Measurements from ENCODE around the gene LDLRAD4.

LDLRAD4 gene

GRCh38 chr18:13366962-13367892, 148.7 kb downstream of the LDLRAD4 start:
- H3K79me2 ChIP-seq (ENCODE audit: insufficient read depth, low read depth), result no peaks in the 10 kb centered on the region
- no peaks in the 10 kb centered on the region for H3K27me3 ChIP-seq (ENCODE audit: insufficient read depth, low read depth)
- no peak overlapping the region for H2AFZ ChIP-seq (ENCODE audit: low read depth)
- no peaks in the 10 kb centered on the region for H3K36me3 ChIP-seq (ENCODE audit: insufficient read depth)
- TF ChIP-seq CTCF (conservative IDR thresholded peaks at IDR 0.05; ENCODE audit: low read depth, low read length), result no peak
- no peak overlapping the region for H3K9ac ChIP-seq
- no peaks in the 10 kb centered on the region for H4K20me1 ChIP-seq (ENCODE audit: insufficient read depth)
- H3K4me3 ChIP-seq (IDR thresholded peaks at IDR 0.05; ENCODE audit: insufficient read depth, low read depth, low read length), result no peak overlapping the region
- H3K4me2 ChIP-seq, result no peak overlapping the region
- H3K4me1 ChIP-seq (ENCODE audit: low read depth, poor library complexity, severe bottlenecking), result no peaks in the 10 kb centered on the region
- no peak overlapping the region for H3K27ac ChIP-seq

- H3K4me3 ChIP-seq (IDR thresholded peaks at IDR 0.05; ENCODE audit: insufficient read depth, low read depth, low read length), result no peak overlapping the region
- no peaks in the 10 kb centered on the region for H4K20me1 ChIP-seq (ENCODE audit: insufficient read depth)
- H3K79me2 ChIP-seq (ENCODE audit: insufficient read depth, low read depth), result no peaks in the 10 kb centered on the region
- H3K4me2 ChIP-seq, result no peak overlapping the region
- H3K27me3 ChIP-seq (ENCODE audit: insufficient read depth, low read depth), result no peaks in the 10 kb centered on the region
- no peak for TF ChIP-seq CTCF (conservative IDR thresholded peaks at IDR 0.05; ENCODE audit: low read depth, low read length)
- H3K36me3 ChIP-seq (ENCODE audit: insufficient read depth), result no peaks in the 10 kb centered on the region
- no peak overlapping the region for H2AFZ ChIP-seq (ENCODE audit: low read depth)
- no peak overlapping the region for H3K27ac ChIP-seq
- no peak overlapping the region for H3K9ac ChIP-seq
- H3K4me1 ChIP-seq (ENCODE audit: low read depth, poor library complexity, severe bottlenecking), result no peaks in the 10 kb centered on the region
These were observed 149.7 kb downstream of the LDLRAD4 start for GRCh38 chr18:13368080-13368813.

- H3K27me3 ChIP-seq (ENCODE audit: insufficient read depth, low read depth), result no peaks in the 10 kb centered on the region
- H4K20me1 ChIP-seq (ENCODE audit: insufficient read depth), result no peaks in the 10 kb centered on the region
- no peak overlapping the region for H3K27ac ChIP-seq
- H3K4me3 ChIP-seq (IDR thresholded peaks at IDR 0.05; ENCODE audit: insufficient read depth, low read depth, low read length), result no peak overlapping the region
- no peak for TF ChIP-seq CTCF (conservative IDR thresholded peaks at IDR 0.05; ENCODE audit: low read depth, low read length)
- no peak overlapping the region for H3K9ac ChIP-seq
- H2AFZ ChIP-seq (ENCODE audit: low read depth), result no peak overlapping the region
- H3K36me3 ChIP-seq (ENCODE audit: insufficient read depth), result no peaks in the 10 kb centered on the region
- no peaks in the 10 kb centered on the region for H3K79me2 ChIP-seq (ENCODE audit: insufficient read depth, low read depth)
- no peaks in the 10 kb centered on the region for H3K4me1 ChIP-seq (ENCODE audit: low read depth, poor library complexity, severe bottlenecking)
- no peak overlapping the region for H3K4me2 ChIP-seq
These were observed 150.8 kb downstream of the LDLRAD4 start for GRCh38 chr18:13369353-13369752.

- H3K79me2 ChIP-seq (ENCODE audit: insufficient read depth, low read depth), result no peaks in the 10 kb centered on the region
- H3K4me1 ChIP-seq (ENCODE audit: low read depth, poor library complexity, severe bottlenecking), result no peaks in the 10 kb centered on the region
- no peak for TF ChIP-seq CTCF (conservative IDR thresholded peaks at IDR 0.05; ENCODE audit: low read depth, low read length)
- no peaks in the 10 kb centered on the region for H3K27me3 ChIP-seq (ENCODE audit: insufficient read depth, low read depth)
- no peak overlapping the region for H2AFZ ChIP-seq (ENCODE audit: low read depth)
- H3K4me3 ChIP-seq (IDR thresholded peaks at IDR 0.05; ENCODE audit: insufficient read depth, low read depth, low read length), result no peak overlapping the region
- H3K9ac ChIP-seq, result no peak overlapping the region
- no peak overlapping the region for H3K27ac ChIP-seq
- H3K4me2 ChIP-seq, result no peak overlapping the region
- no peaks in the 10 kb centered on the region for H3K36me3 ChIP-seq (ENCODE audit: insufficient read depth)
- no peaks in the 10 kb centered on the region for H4K20me1 ChIP-seq (ENCODE audit: insufficient read depth)
These were observed 151.4 kb downstream of the LDLRAD4 start for GRCh38 chr18:13369756-13370510.
